GM04503 (cell line): ENCODE measurements around the gene CDH23.

Source experiments
- DNase-seq: peaks from one replicate; pipeline ENCODE4 v3.0.0-alpha.2; 2012; ENCODE audit warnings: low read depth

CDH23 gene

GRCh38 chr10:71778071-71778825, 381.5 kb downstream of the CDH23 start:
- DNase-seq, result no peak

- no peak for DNase-seq
Observed at GRCh38 chr10:71779641-71780040, 382.9 kb downstream of the CDH23 start.

- DNase-seq, result no peak
Observed at GRCh38 chr10:71780156-71780555, 383.4 kb downstream of the CDH23 start.

GRCh38 chr10:71780719-71781118, 384.0 kb downstream of the CDH23 start:
- no peak for DNase-seq

- DNase-seq, result no peak
Observed at GRCh38 chr10:71782221-71782916, 385.6 kb downstream of the CDH23 start.

GRCh38 chr10:71782917-71783490, 386.3 kb downstream of the CDH23 start:
- DNase-seq, result no peak

GRCh38 chr10:71783917-71784678, 387.4 kb downstream of the CDH23 start:
- no peak for DNase-seq

- no peak for DNase-seq
Observed at GRCh38 chr10:71784679-71785272, 388.1 kb downstream of the CDH23 start.

GRCh38 chr10:71788954-71789353, 392.2 kb downstream of the CDH23 start:
- DNase-seq, result no peak

- DNase-seq, result no peak
Observed at GRCh38 chr10:71789871-71790270, 393.2 kb downstream of the CDH23 start.

- DNase-seq, result no peak
Observed at GRCh38 chr10:71790749-71791440, 394.2 kb downstream of the CDH23 start.

- DNase-seq, result no peak
Observed at GRCh38 chr10:71795248-71795647, 398.5 kb downstream of the CDH23 start.

- DNase-seq, result no peak
Observed at GRCh38 chr10:71796749-71797405, 400.2 kb downstream of the CDH23 start.

- DNase-seq, result no peak
Observed at GRCh38 chr10:71797533-71798307, 401.0 kb downstream of the CDH23 start.

- DNase-seq, result no peak
Observed at GRCh38 chr10:71798308-71798624, 401.5 kb downstream of the CDH23 start.

GRCh38 chr10:71799112-71799511, 402.4 kb downstream of the CDH23 start:
- no peak for DNase-seq

GRCh38 chr10:71799608-71800453, 403.1 kb downstream of the CDH23 start:
- DNase-seq, result no peak

GRCh38 chr10:71801361-71801760, 404.6 kb downstream of the CDH23 start:
- no peak for DNase-seq

- DNase-seq, result no peak
Observed at GRCh38 chr10:71802235-71802634, 405.5 kb downstream of the CDH23 start.
